Astrocyte (in vitro differentiated cells and primary cell): ENCODE data around the gene ARR3. TPM values are rescaled to one million over a fixed set of nuclear protein-coding genes. Genes with fewer than 3 reads are reported as not detected.
"Not testable (repeated sequence)": the region's sequence is repeated elsewhere in the genome, so short reads cannot be mapped to it uniquely, and the experiment has no call there.

Source experiments
- DNase-seq: peaks from one replicate; pipeline ENCODE4 v3.0.0-alpha.2; 2010; ENCODE audit warnings: low read depth
- FAIRE-seq: peaks from 2 replicates; lab custom pipeline; 2011; peaks lifted over from hg19 to GRCh38; lab: Jason Lieb, UNC
- H2AFZ ChIP-seq: 2 replicates; pipeline ENCODE4 v1.6.0; 2012; ENCODE audit warnings: low read depth, low read length, inconsistent platforms
- H3K27ac ChIP-seq: 2 replicates; pipeline ENCODE4 v1.5.1; 2011; ENCODE audit warnings: low read depth, low read length, inconsistent platforms
- H3K27me3 ChIP-seq: 2 replicates; pipeline ENCODE4 v1.6.0; 2011; ENCODE audit warnings: low read length, inconsistent platforms; ENCODE audit not compliant: insufficient read depth
- H3K36me3 ChIP-seq: 2 replicates; pipeline ENCODE4 v1.5.1; 2011; ENCODE audit warnings: low read length, inconsistent platforms; ENCODE audit not compliant: insufficient read depth
- H3K4me1 ChIP-seq: 2 replicates; pipeline ENCODE4 v1.5.1; 2011; ENCODE audit warnings: low read length, inconsistent platforms; ENCODE audit not compliant: insufficient read depth
- H3K4me2 ChIP-seq: 2 replicates; pipeline ENCODE4 v1.6.0; 2012; ENCODE audit warnings: low read length, inconsistent platforms
- H3K4me3 ChIP-seq: 2 replicates; pipeline ENCODE4 v1.5.1; 2011; ENCODE audit warnings: low read depth, mild to moderate bottlenecking, low read length, inconsistent platforms; ENCODE audit not compliant: insufficient read depth
- H3K79me2 ChIP-seq: 2 replicates; pipeline ENCODE4 v1.6.0; 2012; ENCODE audit warnings: mild to moderate bottlenecking, low read length, inconsistent platforms; ENCODE audit not compliant: insufficient read depth
- H3K9ac ChIP-seq: 2 replicates; pipeline ENCODE4 v1.6.0; 2012; ENCODE audit warnings: mild to moderate bottlenecking, low read length, inconsistent platforms
- H3K9me3 ChIP-seq: 2 replicates; pipeline ENCODE4 v1.5.1; 2012; ENCODE audit warnings: low read depth, mild to moderate bottlenecking, low read length, inconsistent platforms; ENCODE audit not compliant: insufficient read depth
- H4K20me1 ChIP-seq: 2 replicates; pipeline ENCODE4 v1.6.0; 2012; ENCODE audit warnings: low read length, inconsistent platforms; ENCODE audit not compliant: insufficient read depth
- H3K27ac Mint-ChIP-seq: one replicate; pipeline ENCODE4 v1.8.0; 2021; ENCODE audit warnings: mild to moderate bottlenecking, mixed read lengths; ENCODE audit not compliant: unreplicated experiment
- H3K27me3 Mint-ChIP-seq: one replicate; pipeline ENCODE4 v1.8.0; 2021; ENCODE audit warnings: low read depth, mixed read lengths; ENCODE audit not compliant: unreplicated experiment
- H3K36me3 Mint-ChIP-seq: one replicate; pipeline ENCODE4 v1.8.0; 2021; ENCODE audit warnings: low read depth, mixed read lengths; ENCODE audit not compliant: unreplicated experiment
- H3K4me1 Mint-ChIP-seq: one replicate; pipeline ENCODE4 v1.8.0; 2021; ENCODE audit warnings: low read depth, mixed read lengths; ENCODE audit not compliant: unreplicated experiment
- H3K4me3 Mint-ChIP-seq: one replicate; pipeline ENCODE4 v1.8.0; 2021; ENCODE audit warnings: mild to moderate bottlenecking, moderate library complexity, mixed read lengths; ENCODE audit not compliant: unreplicated experiment
- H3K9me3 Mint-ChIP-seq: one replicate; pipeline ENCODE4 v1.8.0; 2021; ENCODE audit warnings: mild to moderate bottlenecking, mixed read lengths; ENCODE audit not compliant: unreplicated experiment
- EZH2 ChIP-seq: IDR thresholded peaks from 2 replicates; pipeline ENCODE4 v1.6.1; 2012; ENCODE audit warnings: mild to moderate bottlenecking, low read length, inconsistent platforms; ENCODE audit not compliant: insufficient read depth
- total RNA-seq: library from RNA; stranded (reverse); gene quantifications from 2 replicates; pipeline ENCODE4 v1.2.1, GENCODE V29; 2021
- TF ChIP-seq, protein P1 (sequence below): IDR thresholded peaks from 2 replicates; pipeline ENCODE4 v1.5.1; 2011; ENCODE audit warnings: low read depth, mild to moderate bottlenecking, inconsistent platforms, low read length, moderate library complexity; ENCODE audit not compliant: insufficient read depth

The ARR3 gene
- total RNA-seq, 1 donor from 2014 or later, result not detected

DNA sequence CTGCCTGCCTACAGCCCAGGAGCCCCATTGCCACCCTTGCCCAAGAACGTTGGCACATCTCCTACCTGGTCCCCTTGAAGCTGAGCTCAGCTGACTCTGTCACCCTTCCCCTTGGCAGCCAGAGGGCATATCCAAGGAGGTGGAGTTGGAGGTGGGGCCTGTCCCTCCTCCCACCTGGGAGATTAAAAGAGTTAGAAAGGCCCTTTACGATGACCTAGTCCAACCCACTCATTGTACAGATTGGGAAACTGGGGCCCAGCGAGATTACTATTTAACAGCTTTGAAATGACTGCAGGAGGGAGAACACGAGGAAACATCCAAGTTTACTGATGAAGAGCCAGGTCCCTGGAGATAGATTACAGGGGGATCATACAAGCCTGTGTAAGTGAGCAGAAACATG is 8.0 kb upstream of the ARR3 start, which contains the start of gene P2RY4:
TSS of gene P2RY4 (minus strand) at position 101 of the 400 bp plus-strand sequence. CDS start 580 bp downstream, outside the sequence.
- no peaks in the 10 kb centered on the region for H3K27me3 Mint-ChIP-seq
- no peak for TF ChIP-seq EZH2
- TF ChIP-seq, protein P1, sequence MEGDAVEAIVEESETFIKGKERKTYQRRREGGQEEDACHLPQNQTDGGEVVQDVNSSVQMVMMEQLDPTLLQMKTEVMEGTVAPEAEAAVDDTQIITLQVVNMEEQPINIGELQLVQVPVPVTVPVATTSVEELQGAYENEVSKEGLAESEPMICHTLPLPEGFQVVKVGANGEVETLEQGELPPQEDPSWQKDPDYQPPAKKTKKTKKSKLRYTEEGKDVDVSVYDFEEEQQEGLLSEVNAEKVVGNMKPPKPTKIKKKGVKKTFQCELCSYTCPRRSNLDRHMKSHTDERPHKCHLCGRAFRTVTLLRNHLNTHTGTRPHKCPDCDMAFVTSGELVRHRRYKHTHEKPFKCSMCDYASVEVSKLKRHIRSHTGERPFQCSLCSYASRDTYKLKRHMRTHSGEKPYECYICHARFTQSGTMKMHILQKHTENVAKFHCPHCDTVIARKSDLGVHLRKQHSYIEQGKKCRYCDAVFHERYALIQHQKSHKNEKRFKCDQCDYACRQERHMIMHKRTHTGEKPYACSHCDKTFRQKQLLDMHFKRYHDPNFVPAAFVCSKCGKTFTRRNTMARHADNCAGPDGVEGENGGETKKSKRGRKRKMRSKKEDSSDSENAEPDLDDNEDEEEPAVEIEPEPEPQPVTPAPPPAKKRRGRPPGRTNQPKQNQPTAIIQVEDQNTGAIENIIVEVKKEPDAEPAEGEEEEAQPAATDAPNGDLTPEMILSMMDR, result no peak
- Histone ChIP-seq H3K9ac (no peak within 1 kb of the TSS), H4K20me1 (no peaks in the 10 kb centered on the region), H3K27me3 (no peaks in the 10 kb centered on the region), H2AFZ (no peak within 1 kb of the TSS), H3K4me1 (no peaks in the 10 kb centered on the region), H3K9me3 (no peaks in the 10 kb centered on the region), H3K27ac (no peak within 1 kb of the TSS), H3K4me3 (no peak within 1 kb of the TSS), H3K4me2 (no peak within 1 kb of the TSS), H3K36me3 (no peaks in the 10 kb centered on the region), H3K79me2 (no peaks in the 10 kb centered on the region)
- no peak within 1 kb of the TSS for H3K4me3 Mint-ChIP-seq
- H3K27ac Mint-ChIP-seq, result no peak within 1 kb of the TSS
- H3K36me3 Mint-ChIP-seq, result no peaks in the 10 kb centered on the region
- DNase-seq (no peak), FAIRE-seq (no peak)
- H3K4me1 Mint-ChIP-seq, result peaks cover under 1% of the 10 kb centered on the region
- no peaks in the 10 kb centered on the region for H3K9me3 Mint-ChIP-seq

DNA sequence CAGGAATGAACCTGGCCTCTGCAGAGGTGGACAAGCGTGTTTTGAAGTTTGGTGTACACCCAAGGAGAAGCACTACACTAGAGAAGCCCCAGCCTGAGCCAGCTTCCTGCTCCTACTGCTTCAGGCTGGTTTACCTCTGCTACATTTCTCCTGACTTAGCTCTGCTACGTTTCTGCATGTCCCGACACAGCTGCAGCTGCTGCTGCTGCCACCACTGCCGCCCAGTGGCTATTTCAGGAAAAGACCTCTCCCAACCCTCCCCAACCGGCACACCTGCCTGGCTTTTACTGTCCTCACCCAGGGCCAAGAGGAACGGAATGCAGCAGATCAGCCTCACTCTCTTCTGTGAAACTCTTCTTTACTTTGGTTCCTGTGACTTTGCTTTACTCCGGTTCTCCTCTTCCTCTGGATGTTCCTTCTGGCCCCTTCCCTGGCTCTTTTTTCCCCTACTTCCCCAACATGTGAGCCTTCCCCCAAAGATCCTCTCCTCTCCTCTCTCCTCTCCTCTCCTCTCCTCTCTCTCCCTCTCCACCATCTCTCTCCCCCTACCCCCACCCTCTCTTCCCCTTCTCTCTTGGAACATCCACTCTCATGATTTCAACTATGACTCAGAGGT is 5.1 kb upstream of the ARR3 start:
- H4K20me1 ChIP-seq, result no peaks in the 10 kb centered on the region
- no peak overlapping the region for H3K4me2 ChIP-seq
- no peak overlapping the region for H3K4me3 ChIP-seq
- no peak overlapping the region for H2AFZ ChIP-seq
- TF ChIP-seq, protein P1, result peak; percentile 29
- no peak for TF ChIP-seq EZH2
- no peak overlapping the region for H3K27ac ChIP-seq
- no peaks in the 10 kb centered on the region for H3K4me1 ChIP-seq
- H3K4me3 Mint-ChIP-seq, result no peak overlapping the region
- no peaks in the 10 kb centered on the region for H3K9me3 Mint-ChIP-seq
- no peaks in the 10 kb centered on the region for H3K36me3 Mint-ChIP-seq
- peak; percentile 90 for FAIRE-seq
- H3K79me2 ChIP-seq, result no peaks in the 10 kb centered on the region
- H3K27ac Mint-ChIP-seq, result no peak overlapping the region
- no peaks in the 10 kb centered on the region for H3K4me1 Mint-ChIP-seq
- peak; percentile 8 for DNase-seq
- H3K36me3 ChIP-seq, result no peaks in the 10 kb centered on the region
- no peaks in the 10 kb centered on the region for H3K27me3 ChIP-seq
- H3K9me3 ChIP-seq, result no peaks in the 10 kb centered on the region
- H3K9ac ChIP-seq, result no peak overlapping the region
- H3K27me3 Mint-ChIP-seq, result no peaks in the 10 kb centered on the region

DNA sequence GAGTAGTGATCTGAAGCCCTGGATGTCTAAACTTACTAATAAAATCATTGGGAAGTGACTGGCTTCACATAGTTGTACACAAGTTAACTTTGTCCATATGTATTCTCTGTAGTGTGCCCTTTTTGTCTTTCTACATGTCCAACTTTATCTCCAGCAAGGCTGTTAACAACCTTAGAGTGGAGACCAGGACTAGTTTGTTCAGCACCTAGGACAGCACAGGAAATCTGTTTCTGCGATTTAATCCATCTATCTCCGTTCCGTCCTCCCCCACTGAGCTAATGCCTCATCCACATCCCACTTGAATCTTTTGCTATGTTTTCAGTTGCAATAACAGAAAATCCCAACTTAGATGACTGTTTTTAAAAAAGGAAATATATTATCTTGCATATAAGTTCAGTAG is 3.4 kb upstream of the ARR3 start:
- no peak overlapping the region for H3K4me3 ChIP-seq
- no peaks in the 10 kb centered on the region for H4K20me1 ChIP-seq
- TF ChIP-seq, protein P1, result no peak
- no peak for TF ChIP-seq EZH2
- Mint-ChIP-seq H3K9me3 (no peaks in the 10 kb centered on the region), H3K36me3 (peaks cover 1% of the 10 kb centered on the region), H3K27me3 (no peaks in the 10 kb centered on the region), H3K27ac (no peak overlapping the region), H3K4me1 (no peaks in the 10 kb centered on the region), H3K4me3 (no peak overlapping the region)
- H3K79me2 ChIP-seq, result no peaks in the 10 kb centered on the region
- no peak overlapping the region for H3K27ac ChIP-seq
- no peak for DNase-seq
- peak; percentile 91 for FAIRE-seq
- H3K4me1 ChIP-seq, result no peaks in the 10 kb centered on the region
- H3K9me3 ChIP-seq, result no peaks in the 10 kb centered on the region
- no peak overlapping the region for H3K9ac ChIP-seq
- no peaks in the 10 kb centered on the region for H3K36me3 ChIP-seq
- H2AFZ ChIP-seq, result no peak overlapping the region
- H3K4me2 ChIP-seq, result no peak overlapping the region
- H3K27me3 ChIP-seq, result no peaks in the 10 kb centered on the region

DNA sequence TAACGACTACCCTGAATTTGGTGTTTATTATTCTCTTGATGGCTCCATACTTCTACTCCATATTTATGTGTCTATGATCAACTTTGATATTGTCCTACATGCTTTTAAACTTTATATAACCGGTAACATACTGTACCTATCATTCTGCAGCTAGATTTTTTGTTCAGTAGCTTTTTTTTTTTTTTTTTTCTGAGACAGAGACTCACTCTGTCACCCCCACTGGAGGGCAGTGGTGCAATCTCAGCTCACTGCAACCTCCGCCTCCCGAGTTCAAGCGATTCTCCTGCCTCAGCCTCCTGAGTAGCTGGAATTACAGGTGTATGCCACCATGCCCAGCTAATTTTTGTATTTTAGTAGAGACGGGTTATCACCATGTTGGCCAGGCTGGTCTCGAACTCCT is 5.9 kb downstream of the ARR3 start:
- H3K4me3 Mint-ChIP-seq, H3K27ac Mint-ChIP-seq, H3K4me3 ChIP-seq, DNase-seq, H3K9me3 Mint-ChIP-seq, H3K4me1 ChIP-seq, H3K79me2 ChIP-seq, H3K9me3 ChIP-seq, H4K20me1 ChIP-seq, H3K27me3 Mint-ChIP-seq, H3K27me3 ChIP-seq, H3K36me3 Mint-ChIP-seq, H3K4me2 ChIP-seq, H3K4me1 Mint-ChIP-seq, H3K9ac ChIP-seq, H3K36me3 ChIP-seq, H2AFZ ChIP-seq, H3K27ac ChIP-seq: not testable (repeated sequence)
- FAIRE-seq, result peak; percentile 45
